ENCODE results near the gene TTYH3.

- TF ChIP-seq, protein P1, sequence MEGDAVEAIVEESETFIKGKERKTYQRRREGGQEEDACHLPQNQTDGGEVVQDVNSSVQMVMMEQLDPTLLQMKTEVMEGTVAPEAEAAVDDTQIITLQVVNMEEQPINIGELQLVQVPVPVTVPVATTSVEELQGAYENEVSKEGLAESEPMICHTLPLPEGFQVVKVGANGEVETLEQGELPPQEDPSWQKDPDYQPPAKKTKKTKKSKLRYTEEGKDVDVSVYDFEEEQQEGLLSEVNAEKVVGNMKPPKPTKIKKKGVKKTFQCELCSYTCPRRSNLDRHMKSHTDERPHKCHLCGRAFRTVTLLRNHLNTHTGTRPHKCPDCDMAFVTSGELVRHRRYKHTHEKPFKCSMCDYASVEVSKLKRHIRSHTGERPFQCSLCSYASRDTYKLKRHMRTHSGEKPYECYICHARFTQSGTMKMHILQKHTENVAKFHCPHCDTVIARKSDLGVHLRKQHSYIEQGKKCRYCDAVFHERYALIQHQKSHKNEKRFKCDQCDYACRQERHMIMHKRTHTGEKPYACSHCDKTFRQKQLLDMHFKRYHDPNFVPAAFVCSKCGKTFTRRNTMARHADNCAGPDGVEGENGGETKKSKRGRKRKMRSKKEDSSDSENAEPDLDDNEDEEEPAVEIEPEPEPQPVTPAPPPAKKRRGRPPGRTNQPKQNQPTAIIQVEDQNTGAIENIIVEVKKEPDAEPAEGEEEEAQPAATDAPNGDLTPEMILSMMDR (IDR thresholded peaks at IDR 0.05), result no peak
- TF ChIP-seq POLR2A (IDR thresholded peaks at IDR 0.05) (no peak), EP300 (IDR thresholded peaks at IDR 0.05) (no peak)
Observed at GRCh38 chr7:2701424-2701823, 69.6 kb downstream of the TTYH3 start.
